Astrocyte (in vitro differentiated cells and primary cell): ENCODE data around the gene UNKL. TPM values are rescaled to one million over a fixed set of nuclear protein-coding genes. Genes with fewer than 3 reads are reported as not detected.

ENCODE experiments used
- DNase-seq: peaks from one replicate; pipeline ENCODE4 v3.0.0-alpha.2; 2010; ENCODE audit warnings: low read depth
- FAIRE-seq: peaks from 2 replicates; lab custom pipeline; 2011; peaks lifted over from hg19 to GRCh38; lab: Jason Lieb, UNC
- H2AFZ ChIP-seq: 2 replicates; pipeline ENCODE4 v1.6.0; 2012; ENCODE audit warnings: low read depth, low read length, inconsistent platforms
- H3K27ac ChIP-seq: 2 replicates; pipeline ENCODE4 v1.5.1; 2011; ENCODE audit warnings: low read depth, low read length, inconsistent platforms
- H3K27me3 ChIP-seq: 2 replicates; pipeline ENCODE4 v1.6.0; 2011; ENCODE audit warnings: low read length, inconsistent platforms; ENCODE audit not compliant: insufficient read depth
- H3K36me3 ChIP-seq: 2 replicates; pipeline ENCODE4 v1.5.1; 2011; ENCODE audit warnings: low read length, inconsistent platforms; ENCODE audit not compliant: insufficient read depth
- H3K4me1 ChIP-seq: 2 replicates; pipeline ENCODE4 v1.5.1; 2011; ENCODE audit warnings: low read length, inconsistent platforms; ENCODE audit not compliant: insufficient read depth
- H3K4me2 ChIP-seq: 2 replicates; pipeline ENCODE4 v1.6.0; 2012; ENCODE audit warnings: low read length, inconsistent platforms
- H3K4me3 ChIP-seq: 2 replicates; pipeline ENCODE4 v1.5.1; 2011; ENCODE audit warnings: low read depth, mild to moderate bottlenecking, low read length, inconsistent platforms; ENCODE audit not compliant: insufficient read depth
- H3K79me2 ChIP-seq: 2 replicates; pipeline ENCODE4 v1.6.0; 2012; ENCODE audit warnings: mild to moderate bottlenecking, low read length, inconsistent platforms; ENCODE audit not compliant: insufficient read depth
- H3K9ac ChIP-seq: 2 replicates; pipeline ENCODE4 v1.6.0; 2012; ENCODE audit warnings: mild to moderate bottlenecking, low read length, inconsistent platforms
- H3K9me3 ChIP-seq: 2 replicates; pipeline ENCODE4 v1.5.1; 2012; ENCODE audit warnings: low read depth, mild to moderate bottlenecking, low read length, inconsistent platforms; ENCODE audit not compliant: insufficient read depth
- H4K20me1 ChIP-seq: 2 replicates; pipeline ENCODE4 v1.6.0; 2012; ENCODE audit warnings: low read length, inconsistent platforms; ENCODE audit not compliant: insufficient read depth
- H3K27ac Mint-ChIP-seq: one replicate; pipeline ENCODE4 v1.8.0; 2021; ENCODE audit warnings: mild to moderate bottlenecking, mixed read lengths; ENCODE audit not compliant: unreplicated experiment
- H3K27me3 Mint-ChIP-seq: one replicate; pipeline ENCODE4 v1.8.0; 2021; ENCODE audit warnings: low read depth, mixed read lengths; ENCODE audit not compliant: unreplicated experiment
- H3K36me3 Mint-ChIP-seq: one replicate; pipeline ENCODE4 v1.8.0; 2021; ENCODE audit warnings: low read depth, mixed read lengths; ENCODE audit not compliant: unreplicated experiment
- H3K4me1 Mint-ChIP-seq: one replicate; pipeline ENCODE4 v1.8.0; 2021; ENCODE audit warnings: low read depth, mixed read lengths; ENCODE audit not compliant: unreplicated experiment
- H3K4me3 Mint-ChIP-seq: one replicate; pipeline ENCODE4 v1.8.0; 2021; ENCODE audit warnings: mild to moderate bottlenecking, moderate library complexity, mixed read lengths; ENCODE audit not compliant: unreplicated experiment
- H3K9me3 Mint-ChIP-seq: one replicate; pipeline ENCODE4 v1.8.0; 2021; ENCODE audit warnings: mild to moderate bottlenecking, mixed read lengths; ENCODE audit not compliant: unreplicated experiment
- CTCF ChIP-seq: IDR thresholded peaks from 2 replicates; pipeline ENCODE4 v1.5.1; 2011; ENCODE audit warnings: low read depth, mild to moderate bottlenecking, inconsistent platforms, low read length, moderate library complexity; ENCODE audit not compliant: insufficient read depth
- EZH2 ChIP-seq: IDR thresholded peaks from 2 replicates; pipeline ENCODE4 v1.6.1; 2012; ENCODE audit warnings: mild to moderate bottlenecking, low read length, inconsistent platforms; ENCODE audit not compliant: insufficient read depth
- total RNA-seq: library from RNA; stranded (reverse); gene quantifications from 2 replicates; pipeline ENCODE4 v1.2.1, GENCODE V29; 2021

UNKL gene
- total RNA-seq, 1 donor from 2014 or later, result 10.7 TPM

- Mint-ChIP-seq H3K4me1 (no peaks in the 10 kb centered on the region), H3K4me3 (no peak overlapping the region), H3K27me3 (no peaks in the 10 kb centered on the region), H3K27ac (no peak overlapping the region), H3K9me3 (no peaks in the 10 kb centered on the region), H3K36me3 (peaks cover 6% of the 10 kb centered on the region)
- FAIRE-seq (no peak), DNase-seq (no peak)
- Histone ChIP-seq H3K27me3 (no peaks in the 10 kb centered on the region), H3K9ac (no peak overlapping the region), H3K79me2 (no peaks in the 10 kb centered on the region), H3K9me3 (no peaks in the 10 kb centered on the region), H3K4me1 (no peaks in the 10 kb centered on the region), H2AFZ (no peak overlapping the region), H3K4me2 (no peak overlapping the region), H4K20me1 (peaks cover 8% of the 10 kb centered on the region), H3K4me3 (no peak overlapping the region), H3K36me3 (no peaks in the 10 kb centered on the region), H3K27ac (no peak overlapping the region)
- TF ChIP-seq CTCF, result no peak
- no peak for TF ChIP-seq EZH2
Measured at GRCh38 chr16:1455190-1456171, 41.0 kb upstream of the UNKL start.

- Histone ChIP-seq H3K4me1 (no peaks in the 10 kb centered on the region), H3K4me3 (no peak overlapping the region), H3K27me3 (no peaks in the 10 kb centered on the region), H4K20me1 (peaks cover 8% of the 10 kb centered on the region), H3K27ac (no peak overlapping the region), H3K79me2 (no peaks in the 10 kb centered on the region), H3K4me2 (no peak overlapping the region), H2AFZ (no peak overlapping the region), H3K9ac (no peak overlapping the region), H3K9me3 (no peaks in the 10 kb centered on the region), H3K36me3 (no peaks in the 10 kb centered on the region)
- FAIRE-seq (no peak), DNase-seq (no peak)
- no peaks in the 10 kb centered on the region for H3K9me3 Mint-ChIP-seq
- TF ChIP-seq EZH2, result no peak
- TF ChIP-seq CTCF, result no peak
- H3K36me3 Mint-ChIP-seq, result peaks cover 6% of the 10 kb centered on the region
- no peak overlapping the region for H3K27ac Mint-ChIP-seq
- H3K4me3 Mint-ChIP-seq, result no peak overlapping the region
- H3K4me1 Mint-ChIP-seq, result no peaks in the 10 kb centered on the region
- no peaks in the 10 kb centered on the region for H3K27me3 Mint-ChIP-seq
Measured at GRCh38 chr16:1454561-1454960, 40.1 kb upstream of the UNKL start.

GRCh38 chr16:1453316-1453715 is 38.8 kb upstream of the UNKL start:
- Histone ChIP-seq H3K4me1 (no peaks in the 10 kb centered on the region), H3K9ac (no peak overlapping the region), H4K20me1 (peaks cover 7% of the 10 kb centered on the region), H3K4me2 (no peak overlapping the region), H2AFZ (no peak overlapping the region), H3K36me3 (no peaks in the 10 kb centered on the region), H3K4me3 (no peak overlapping the region), H3K9me3 (no peaks in the 10 kb centered on the region), H3K27me3 (no peaks in the 10 kb centered on the region), H3K79me2 (no peaks in the 10 kb centered on the region), H3K27ac (no peak overlapping the region)
- Mint-ChIP-seq H3K4me3 (no peak overlapping the region), H3K4me1 (no peaks in the 10 kb centered on the region), H3K9me3 (no peaks in the 10 kb centered on the region), H3K27ac (no peak overlapping the region), H3K36me3 (peaks cover 6% of the 10 kb centered on the region), H3K27me3 (no peaks in the 10 kb centered on the region)
- no peak for DNase-seq
- no peak for TF ChIP-seq EZH2
- FAIRE-seq, result no peak
